DOHH2 (cell line): Measurements from ENCODE around the gene HIVEP2.

Experiments used
- EZH2phosphoT487 ChIP-seq: fragments of 200-600 bp; sonication (generic); IDR thresholded peaks from 2 replicates; pipeline ENCODE4 v1.6.1; 2017; ENCODE audit warnings: borderline replicate concordance, mild to moderate bottlenecking, antibody characterized with exemption, low read length, moderate library complexity, mixed read lengths
- TF ChIP-seq, protein P1 (sequence below): fragments of 200-600 bp; sonication (generic); IDR thresholded peaks from one replicate; pipeline ENCODE4 v1.5.1; 2014; ENCODE audit warnings: antibody characterized with exemption, mild to moderate bottlenecking, low read depth, low read length; ENCODE audit not compliant: poor library complexity, severe bottlenecking

DNA sequence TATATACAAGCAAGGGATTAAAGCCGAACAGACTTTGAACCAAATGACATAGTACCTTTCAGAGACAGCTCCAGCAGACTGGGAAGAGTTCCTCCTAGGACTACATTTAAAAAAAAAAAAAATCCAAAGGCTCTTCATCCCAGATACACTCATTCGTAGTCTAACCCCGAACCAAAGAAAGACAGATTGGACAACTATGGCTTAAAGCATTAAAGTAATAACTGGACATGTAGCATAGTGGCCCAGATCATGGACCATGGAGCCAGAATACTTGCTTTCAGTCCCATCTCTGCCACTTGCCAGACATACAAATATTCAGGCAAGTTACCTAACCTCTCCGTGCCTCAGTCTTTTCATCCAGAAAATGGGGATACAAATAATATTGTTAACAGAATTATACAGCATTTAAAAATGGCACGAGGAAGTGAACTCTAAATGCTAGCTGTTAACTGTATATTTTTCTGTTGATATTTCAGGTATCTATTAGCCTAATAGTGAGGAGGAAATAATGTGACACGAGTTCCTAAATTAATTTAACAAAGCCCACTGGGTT is 123.7 kb downstream of the HIVEP2 start:
- TF ChIP-seq, protein P1, sequence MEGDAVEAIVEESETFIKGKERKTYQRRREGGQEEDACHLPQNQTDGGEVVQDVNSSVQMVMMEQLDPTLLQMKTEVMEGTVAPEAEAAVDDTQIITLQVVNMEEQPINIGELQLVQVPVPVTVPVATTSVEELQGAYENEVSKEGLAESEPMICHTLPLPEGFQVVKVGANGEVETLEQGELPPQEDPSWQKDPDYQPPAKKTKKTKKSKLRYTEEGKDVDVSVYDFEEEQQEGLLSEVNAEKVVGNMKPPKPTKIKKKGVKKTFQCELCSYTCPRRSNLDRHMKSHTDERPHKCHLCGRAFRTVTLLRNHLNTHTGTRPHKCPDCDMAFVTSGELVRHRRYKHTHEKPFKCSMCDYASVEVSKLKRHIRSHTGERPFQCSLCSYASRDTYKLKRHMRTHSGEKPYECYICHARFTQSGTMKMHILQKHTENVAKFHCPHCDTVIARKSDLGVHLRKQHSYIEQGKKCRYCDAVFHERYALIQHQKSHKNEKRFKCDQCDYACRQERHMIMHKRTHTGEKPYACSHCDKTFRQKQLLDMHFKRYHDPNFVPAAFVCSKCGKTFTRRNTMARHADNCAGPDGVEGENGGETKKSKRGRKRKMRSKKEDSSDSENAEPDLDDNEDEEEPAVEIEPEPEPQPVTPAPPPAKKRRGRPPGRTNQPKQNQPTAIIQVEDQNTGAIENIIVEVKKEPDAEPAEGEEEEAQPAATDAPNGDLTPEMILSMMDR = no peak
- no peak for TF ChIP-seq EZH2phosphoT487
